ENCODE data around the gene MMAB. TPM values are rescaled to one million over a fixed set of nuclear protein-coding genes. Genes with fewer than 3 reads are reported as not detected.
"Not testable (repeated sequence)": the region's sequence is repeated elsewhere in the genome, so short reads cannot be mapped to it uniquely, and the experiment has no call there.

MMAB gene
- polyA plus RNA-seq, 3 donors: 35.1 to 41.5 (median 39.1) TPM

DNA sequence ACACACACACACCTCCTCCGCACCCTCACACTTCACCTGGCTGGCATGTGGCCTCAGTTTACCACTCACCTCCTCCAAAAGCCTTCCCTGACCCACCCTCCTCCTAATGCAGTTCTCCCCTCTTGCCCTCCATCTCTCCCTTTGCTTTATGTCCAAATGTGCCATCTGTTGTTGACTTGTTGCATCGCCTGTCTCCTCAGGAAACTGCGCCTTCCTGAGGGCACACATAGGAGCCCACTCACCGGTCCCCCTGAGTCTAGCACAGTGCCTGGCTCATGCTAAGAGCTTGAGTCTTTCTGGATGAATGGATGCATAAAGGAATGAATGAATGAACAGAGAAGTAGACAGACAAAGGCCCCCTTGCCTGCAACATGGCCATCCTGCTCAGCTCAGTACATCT lies 34.3 kb upstream of the MMAB start:
- DNase-seq (ENCODE audit: extremely low read depth in 1 of 11, low read depth in 9 of 11, low spot score in 4 of 11): no peak

GRCh38 chr12:109606320-109607028 lies 33.2 kb upstream of the MMAB start:
- DNase-seq (ENCODE audit: extremely low read depth in 1 of 11, low read depth in 9 of 11, low spot score in 4 of 11): peak in 3 of 11 donors; percentile 33 to 41 (median 37)

GRCh38 chr12:109605599-109606228 lies 32.4 kb upstream of the MMAB start:
- DNase-seq (ENCODE audit: extremely low read depth in 1 of 11, low read depth in 9 of 11, low spot score in 4 of 11): no peak

DNA sequence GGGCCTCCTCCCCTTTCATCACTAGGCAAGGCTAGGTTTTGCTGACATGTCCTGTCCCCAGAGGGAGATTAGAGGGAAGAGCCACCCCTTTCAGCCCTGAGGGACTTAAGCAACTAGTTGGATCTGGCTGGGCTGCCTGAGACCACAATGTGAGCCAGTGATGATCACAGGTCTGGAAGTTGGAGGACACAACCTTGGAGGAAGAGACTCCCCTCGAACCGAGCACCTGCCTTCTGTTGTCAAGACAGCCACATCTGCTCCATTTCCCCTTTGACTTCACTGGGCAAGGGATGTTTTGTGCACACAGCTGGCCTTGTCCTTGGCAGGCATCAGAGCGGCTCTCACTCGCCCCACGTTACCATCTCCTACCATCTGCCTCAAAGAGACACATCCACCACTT lies 31.7 kb upstream of the MMAB start:
- DNase-seq (ENCODE audit: extremely low read depth in 1 of 11, low read depth in 9 of 11, low spot score in 4 of 11): no peak

DNA sequence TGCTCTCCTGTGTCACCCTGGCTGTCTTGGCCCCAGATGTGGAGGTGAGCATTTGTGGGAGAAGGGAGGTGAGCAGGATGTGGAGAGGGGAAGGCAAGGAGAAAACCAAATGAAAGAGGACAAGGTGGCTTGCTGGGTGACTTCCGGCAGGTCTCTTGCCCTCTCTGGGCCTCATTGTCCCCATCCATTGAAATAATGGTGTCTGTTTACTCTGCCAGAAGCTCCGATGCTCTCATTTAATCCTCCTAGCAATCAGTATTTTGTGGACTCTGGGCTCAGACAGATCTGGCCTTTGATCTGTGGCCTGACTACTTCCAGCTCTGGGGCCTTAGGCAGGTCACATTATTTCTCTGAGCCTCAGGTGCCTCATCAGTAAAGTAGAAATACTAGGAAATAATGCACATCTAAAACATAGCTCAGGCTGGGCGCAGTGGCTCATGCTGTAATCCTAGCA lies 30.9 kb upstream of the MMAB start:
- DNase-seq (ENCODE audit: extremely low read depth in 1 of 11, low read depth in 9 of 11, low spot score in 4 of 11): no peak

- DNase-seq (ENCODE audit: extremely low read depth in 1 of 11, low read depth in 9 of 11, low spot score in 4 of 11): not testable (repeated sequence)
Measured at GRCh38 chr12:109602132-109602531, 28.8 kb upstream of the MMAB start.

DNA sequence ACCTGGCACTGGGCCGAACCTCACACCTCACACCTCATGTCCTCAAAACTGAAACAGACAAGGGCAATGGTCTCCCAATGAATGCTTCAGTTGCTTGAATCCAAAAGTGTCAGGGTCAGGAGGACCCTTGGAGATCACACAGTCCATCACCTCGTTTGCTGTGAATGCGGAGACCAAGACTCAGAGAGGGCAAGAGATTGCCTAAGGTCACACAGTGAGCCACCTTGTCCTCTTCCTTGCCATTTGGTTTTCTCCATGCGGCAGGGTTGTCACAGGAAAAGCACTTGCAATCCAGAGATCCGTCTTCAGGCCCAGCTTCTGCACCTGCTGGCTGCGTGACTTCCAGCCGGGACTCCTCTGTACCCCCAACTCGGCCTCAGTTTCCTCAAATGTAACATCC lies 28.3 kb upstream of the MMAB start:
- no peak for DNase-seq (ENCODE audit: extremely low read depth in 1 of 11, low read depth in 9 of 11, low spot score in 4 of 11)

DNA sequence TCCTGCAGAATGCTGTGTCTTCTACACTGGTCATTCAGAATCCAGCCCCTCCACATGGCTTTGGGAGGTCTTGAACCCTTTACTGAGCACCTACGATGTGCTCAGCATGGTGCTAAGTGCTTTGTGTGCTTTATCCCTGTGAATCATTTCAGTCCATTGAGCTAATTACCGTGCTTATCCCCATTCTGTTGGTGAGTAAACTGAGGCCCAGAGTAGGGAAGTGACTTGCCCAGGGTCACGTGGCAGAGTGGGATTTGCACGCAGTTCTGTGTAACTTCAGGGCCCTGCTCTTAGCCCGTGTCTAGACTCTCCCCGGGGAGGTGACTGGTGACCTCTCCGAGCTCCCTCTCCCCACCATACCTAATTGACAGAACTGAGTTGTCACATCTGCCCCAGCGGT lies 27.7 kb upstream of the MMAB start:
- no peak for DNase-seq (ENCODE audit: extremely low read depth in 1 of 11, low read depth in 9 of 11, low spot score in 4 of 11)

- DNase-seq (ENCODE audit: extremely low read depth in 1 of 11, low read depth in 9 of 11, low spot score in 4 of 11): no peak
Measured at GRCh38 chr12:109600481-109600880, 27.2 kb upstream of the MMAB start.

GRCh38 chr12:109599087-109599486 lies 25.8 kb upstream of the MMAB start:
- DNase-seq (ENCODE audit: extremely low read depth in 1 of 11, low read depth in 9 of 11, low spot score in 4 of 11): no peak

DNA sequence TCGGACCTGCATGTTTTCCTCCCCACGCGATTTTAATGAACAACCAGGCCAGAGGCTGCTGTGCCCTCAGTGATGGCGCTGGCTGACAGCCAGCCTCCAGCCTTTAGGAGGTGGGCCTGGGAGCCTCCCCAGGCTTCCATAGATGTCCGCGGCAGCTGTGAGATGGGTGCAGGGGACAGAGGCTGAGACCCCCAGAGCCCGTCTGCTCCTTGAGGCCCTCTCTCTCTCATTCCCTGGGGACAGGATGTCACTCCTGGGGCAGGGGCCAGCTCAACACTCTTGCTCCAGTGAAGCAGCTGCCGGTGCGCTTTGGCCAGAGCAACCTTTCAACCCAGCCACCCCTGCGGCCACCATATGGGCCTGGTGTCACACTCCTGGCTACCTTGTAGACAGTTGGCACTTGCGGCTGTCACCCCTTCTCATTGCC lies 25.1 kb upstream of the MMAB start:
- no peak for DNase-seq (ENCODE audit: extremely low read depth in 1 of 11, low read depth in 9 of 11, low spot score in 4 of 11)

DNA sequence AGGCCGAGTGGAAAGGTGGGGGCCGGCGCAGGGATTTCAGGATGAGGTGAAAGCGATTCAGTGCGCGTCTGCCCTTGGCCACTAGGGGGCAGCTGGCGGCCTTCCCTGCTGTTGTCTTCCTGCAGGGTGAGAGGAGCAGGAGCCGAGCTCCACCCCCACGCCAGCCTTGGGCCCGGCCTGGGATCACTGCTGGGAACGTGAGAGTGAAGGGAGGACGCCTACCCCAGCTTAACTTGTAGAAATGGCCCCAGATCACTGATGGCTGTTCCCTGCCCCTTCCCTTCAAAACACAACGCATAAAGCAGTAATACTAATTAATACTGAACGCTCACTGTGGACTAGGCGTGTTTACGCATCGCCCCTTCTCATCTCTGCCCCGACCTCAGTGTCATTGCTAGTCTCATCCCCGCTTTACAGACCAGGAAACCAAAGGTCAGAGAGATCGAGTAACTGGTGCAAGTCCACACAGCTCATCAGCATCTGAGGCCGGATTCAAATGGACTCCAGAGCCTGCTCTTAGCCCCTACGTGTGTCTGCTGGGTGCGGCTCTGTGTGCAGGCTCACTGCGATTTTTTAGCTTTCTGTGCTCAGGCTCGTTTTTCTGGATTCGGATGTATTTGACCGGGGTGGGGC lies 24.6 kb upstream of the MMAB start:
- DNase-seq (ENCODE audit: extremely low read depth in 1 of 11, low read depth in 9 of 11, low spot score in 4 of 11): peak; percentile 58 to 83 (median 74)

DNA sequence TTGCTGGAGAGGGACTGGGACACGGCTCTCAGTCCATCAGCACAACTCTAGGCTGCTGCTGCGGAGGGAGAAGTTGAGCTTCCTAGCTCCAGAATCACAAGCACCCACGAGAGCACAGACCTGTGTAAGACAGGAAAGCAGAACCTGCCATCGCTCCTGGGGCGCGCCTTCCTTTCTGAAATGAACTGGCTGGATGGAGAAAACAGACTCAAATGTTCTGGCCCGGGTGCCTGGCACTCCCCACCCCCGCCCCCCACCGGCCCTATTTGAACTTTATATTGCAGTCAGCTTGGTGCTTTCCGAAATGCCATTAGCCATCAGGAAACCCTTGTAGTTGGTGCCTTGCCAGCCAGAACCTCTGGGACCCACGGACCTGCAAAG lies 24.1 kb upstream of the MMAB start:
- no peak for DNase-seq (ENCODE audit: extremely low read depth in 1 of 11, low read depth in 9 of 11, low spot score in 4 of 11)

DNA sequence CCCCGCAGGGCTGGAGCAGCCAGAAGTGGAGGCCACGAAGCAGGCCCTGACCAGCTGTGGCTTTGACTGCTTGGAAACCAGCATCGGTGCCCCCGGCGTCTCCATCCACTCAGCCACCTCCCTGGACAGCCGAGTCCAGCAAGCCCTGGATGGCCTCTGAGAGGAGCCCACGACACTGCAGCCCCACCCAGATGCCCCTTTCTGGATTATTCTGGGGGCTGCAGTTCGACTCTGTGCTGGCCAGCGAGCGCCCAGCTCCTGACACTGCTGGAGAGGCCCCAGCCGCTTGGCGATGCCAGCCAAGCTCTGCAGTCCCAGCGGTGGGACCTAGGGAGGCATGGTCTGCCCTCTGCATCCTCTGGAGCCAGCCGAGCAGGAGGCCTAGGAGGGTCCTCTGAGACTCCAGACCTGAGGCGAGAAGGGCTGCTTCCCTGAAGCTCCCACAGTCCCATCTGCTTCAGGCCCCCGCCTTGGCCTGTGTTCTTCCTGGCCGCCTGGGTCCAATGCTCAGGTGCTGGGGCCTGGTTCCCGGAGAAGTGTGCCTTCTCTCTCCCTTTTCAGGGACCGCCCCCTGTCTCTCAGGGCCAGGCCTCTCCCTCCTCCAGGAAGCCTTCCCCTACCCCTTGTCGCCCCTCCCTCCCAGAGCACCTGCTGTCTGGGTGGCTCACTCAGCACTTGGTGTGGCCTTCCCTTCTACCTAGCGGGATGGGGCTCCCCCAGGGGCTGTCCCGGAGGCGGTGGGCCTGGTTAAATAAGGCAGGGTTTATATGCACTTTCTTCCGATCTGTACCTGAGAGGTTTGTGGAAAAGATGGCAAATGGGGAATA lies 23.3 kb upstream of the MMAB start:
- no peak for DNase-seq (ENCODE audit: extremely low read depth in 1 of 11, low read depth in 9 of 11, low spot score in 4 of 11)

DNA sequence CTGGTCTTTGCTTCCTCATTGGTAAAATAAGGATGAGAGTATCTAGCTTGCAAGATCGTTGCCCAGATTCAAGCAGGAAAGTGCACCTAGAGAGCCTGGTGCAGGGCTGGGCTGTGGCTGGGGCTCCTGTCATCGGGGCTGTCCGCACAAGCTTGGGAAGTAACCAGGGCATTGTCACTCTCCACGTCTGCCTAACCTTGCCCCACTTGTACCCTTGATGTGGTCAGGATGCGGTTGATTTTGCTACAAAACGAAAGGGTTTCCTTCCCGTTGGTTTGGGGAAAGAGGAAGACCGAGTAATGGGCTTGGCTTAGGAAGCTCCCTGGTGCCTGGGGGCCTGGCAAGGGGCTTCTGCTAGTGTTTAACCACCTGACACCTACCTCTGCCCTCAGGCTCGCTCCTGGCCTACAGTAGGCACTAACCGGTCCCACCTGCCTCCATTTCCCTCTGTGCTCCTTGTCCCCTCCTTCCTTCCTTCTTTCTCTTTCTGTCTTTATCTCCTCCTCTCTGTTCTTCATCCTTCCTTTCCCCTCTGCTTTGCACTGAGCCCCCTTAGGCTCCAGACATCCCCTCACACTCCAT lies 22.1 kb upstream of the MMAB start:
- no peak for DNase-seq (ENCODE audit: extremely low read depth in 1 of 11, low read depth in 9 of 11, low spot score in 4 of 11)

DNA sequence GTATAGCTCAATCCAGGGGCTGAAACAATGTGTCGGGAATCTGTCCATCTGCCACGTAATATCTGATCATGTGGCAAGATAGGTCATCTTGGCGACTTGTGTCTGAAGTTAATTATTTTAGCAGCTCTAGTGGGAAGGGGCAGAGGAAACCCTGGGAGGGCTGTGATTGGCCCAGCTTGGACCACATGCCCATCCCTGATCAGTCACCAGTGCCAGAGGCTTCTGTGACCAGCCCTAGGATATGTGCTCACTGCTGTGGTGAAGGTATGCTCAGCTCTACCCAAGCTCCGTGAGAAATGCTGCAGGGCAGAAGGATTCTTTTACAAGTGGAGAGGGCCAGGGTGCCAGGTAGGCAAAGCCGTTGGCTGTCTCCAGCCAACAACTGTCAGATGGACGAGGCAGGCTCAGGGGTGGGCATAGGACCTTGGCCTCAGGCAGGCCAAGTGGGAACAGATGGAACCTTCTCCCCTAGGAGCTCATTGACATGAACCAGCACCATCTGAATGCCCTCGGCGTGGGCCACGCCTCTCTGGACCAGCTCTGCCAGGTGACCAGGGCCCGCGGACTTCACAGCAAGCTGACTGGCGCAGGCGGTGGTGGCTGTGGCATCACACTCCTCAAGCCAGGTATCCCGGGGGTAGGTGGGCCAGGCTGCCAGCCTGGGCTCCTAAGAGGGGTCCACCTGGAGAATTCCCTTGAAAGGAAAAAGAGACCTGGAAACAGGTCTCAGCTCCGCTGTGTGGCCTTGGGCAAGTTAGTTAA lies 21.4 kb upstream of the MMAB start:
- no peak for DNase-seq (ENCODE audit: extremely low read depth in 1 of 11, low read depth in 9 of 11, low spot score in 4 of 11)

DNA sequence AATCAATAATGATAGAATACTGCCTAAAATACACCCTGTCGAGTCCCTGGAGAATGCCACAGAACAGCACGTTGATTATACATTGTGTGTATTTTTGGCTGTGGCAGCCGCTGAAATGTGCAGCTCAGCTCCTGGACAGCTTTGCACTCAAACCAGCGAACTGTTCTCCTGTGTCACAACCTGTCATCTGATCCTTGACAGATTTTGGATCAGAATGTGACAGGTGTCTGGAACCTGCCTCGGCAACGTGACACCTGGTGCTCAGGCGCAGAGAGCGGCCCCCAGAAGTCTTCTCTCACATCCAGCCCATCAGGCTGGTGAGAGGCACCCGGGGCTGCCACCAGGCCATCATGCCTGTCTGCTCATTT lies 19.6 kb upstream of the MMAB start:
- DNase-seq (ENCODE audit: extremely low read depth in 1 of 11, low read depth in 9 of 11, low spot score in 4 of 11): no peak

- DNase-seq (ENCODE audit: extremely low read depth in 1 of 11, low read depth in 9 of 11, low spot score in 4 of 11): no peak
Measured at GRCh38 chr12:109592195-109592904, 19.0 kb upstream of the MMAB start.

Measured in renal cortex interstitium (tissue), 11 donors.